NOMO-1 treated with dmso at 0.1 percent for 144 hours (cell line): Measurements from ENCODE around the gene E2F1.

Source experiments
- DNase-seq: peaks from one replicate; lab custom pipeline; 2025; ENCODE audit not compliant: unreplicated experiment; lab: John Stamatoyannopoulos, UW

The E2F1 gene

DNA sequence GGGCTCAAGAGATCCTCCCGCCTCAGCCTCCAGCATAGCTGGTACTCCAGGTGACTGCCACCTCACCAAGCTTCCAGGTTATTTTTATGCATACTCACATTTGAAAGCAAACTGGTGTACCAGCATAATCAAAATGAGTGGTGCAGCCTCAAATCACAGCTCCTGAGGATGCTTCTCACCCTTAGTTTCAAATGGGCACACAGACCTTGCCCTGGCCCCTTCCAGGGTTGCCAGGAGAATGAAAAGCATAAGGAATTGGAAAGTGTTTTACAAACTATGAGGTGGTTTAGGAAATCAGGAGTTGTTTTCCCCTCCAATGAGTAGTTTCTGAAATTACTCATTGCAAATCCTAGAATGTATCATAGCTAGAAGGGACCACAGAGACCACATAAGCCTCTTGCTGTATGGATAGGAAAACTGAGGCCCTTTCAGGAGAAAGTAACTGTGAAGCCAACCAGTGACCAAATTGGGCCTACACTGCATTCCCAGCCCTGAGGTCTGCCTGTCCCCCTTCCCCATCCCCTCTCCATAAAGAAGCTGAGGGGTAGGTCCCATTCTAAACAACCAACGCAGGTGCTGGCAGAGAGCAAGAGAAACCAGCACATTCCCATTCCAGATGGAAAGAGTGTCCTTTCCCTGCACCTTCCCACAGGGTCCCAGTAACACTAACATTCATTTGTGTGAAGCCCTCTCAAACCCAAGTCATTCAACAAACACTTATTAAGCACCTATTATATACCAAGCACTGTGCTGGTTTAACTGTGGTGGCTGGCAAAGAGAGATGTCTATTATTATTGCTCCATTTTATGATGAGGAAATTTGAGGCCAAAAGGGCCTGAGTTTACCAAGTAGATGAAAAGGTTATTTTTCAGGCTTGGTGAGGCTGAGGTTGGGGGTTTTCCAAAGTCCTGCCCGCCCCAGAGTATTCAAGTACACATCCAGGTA is 2.1 kb upstream of the E2F1 start:
- DNase-seq: no peak

DNA sequence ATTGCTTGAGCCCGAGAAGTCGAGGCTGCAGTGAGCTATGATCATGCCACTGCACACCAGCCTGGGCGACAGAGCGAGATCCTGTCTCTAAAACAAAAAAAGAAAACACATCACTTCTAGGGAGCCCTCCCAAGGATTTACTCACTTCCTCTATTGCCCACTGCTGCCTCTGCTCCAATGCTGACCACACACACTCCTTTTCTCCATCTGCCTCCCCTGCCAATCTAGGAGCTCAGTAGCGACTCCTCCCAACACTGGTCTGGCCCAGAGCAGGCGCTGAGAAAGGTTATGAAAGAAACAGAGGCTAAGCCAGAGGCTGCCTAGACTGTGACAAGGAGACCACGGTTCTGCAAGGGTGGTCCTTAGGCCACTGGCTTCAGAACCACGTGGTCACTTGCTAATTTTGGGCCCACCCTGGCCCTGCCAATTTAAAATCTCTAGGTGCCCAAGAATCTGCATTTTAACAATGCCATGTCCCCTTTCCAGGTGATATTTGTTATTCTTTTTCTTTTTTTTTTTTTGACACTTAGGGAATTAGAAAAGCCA is 1.3 kb upstream of the E2F1 start:
- peak; percentile 95 for DNase-seq

DNA sequence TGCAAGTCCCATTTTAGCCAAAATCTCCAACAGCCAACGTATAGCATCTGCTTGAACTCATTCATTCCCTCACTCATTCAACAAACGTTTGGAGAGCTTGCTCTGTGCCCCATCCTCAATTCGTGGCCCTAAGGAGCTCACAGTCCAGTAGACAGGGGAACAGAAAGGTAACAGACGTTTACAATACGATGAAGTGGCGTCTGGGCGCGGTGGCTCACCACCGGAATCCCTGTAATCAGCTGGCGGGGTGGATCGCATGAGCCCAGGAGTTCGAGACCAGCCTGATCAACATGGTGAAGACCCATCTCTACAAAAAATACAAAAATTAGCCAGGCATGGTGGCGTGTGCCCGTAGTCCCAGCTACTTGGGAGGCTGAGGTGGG is 790 bp upstream of the E2F1 start:
- DNase-seq: no peak

DNA sequence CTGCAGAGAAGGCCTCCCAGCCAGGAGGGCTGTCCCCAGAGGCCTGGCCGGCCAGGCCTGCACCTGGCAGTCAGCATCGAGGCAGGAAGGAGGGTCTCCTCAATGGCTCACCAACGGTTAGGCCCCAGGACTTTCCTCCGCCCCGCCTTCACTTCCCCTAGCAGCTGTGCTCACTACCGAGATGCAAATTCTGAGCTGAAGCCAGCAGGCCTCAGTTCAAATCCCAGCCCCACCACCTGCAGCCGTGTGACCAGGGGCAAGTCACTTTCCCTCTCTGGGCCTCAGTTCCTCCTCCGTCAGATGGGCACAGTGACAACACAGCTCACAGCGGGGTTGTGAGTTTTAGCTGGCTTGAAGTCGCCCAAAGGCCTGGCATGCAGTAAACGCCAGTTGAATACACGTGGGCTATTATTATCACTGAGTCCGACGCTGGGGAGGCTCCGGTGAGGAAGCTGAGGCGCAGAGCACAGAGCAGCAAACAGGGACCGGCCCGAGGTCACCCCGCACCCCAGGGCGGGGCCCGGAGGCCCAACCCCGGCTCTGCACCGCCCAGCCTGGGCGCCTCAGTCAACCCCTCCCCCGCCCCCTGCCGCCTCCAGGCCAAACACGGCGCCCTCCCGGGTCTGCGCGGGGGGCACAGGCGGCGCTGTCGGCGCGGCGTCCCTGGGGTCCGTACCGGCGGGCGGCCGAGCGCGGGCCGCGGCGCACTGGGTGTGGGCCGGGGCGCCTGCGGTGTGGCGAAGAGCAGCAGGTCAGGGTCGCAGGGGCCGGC is 671 bp downstream of the E2F1 start:
- DNase-seq: peak; percentile 35

DNA sequence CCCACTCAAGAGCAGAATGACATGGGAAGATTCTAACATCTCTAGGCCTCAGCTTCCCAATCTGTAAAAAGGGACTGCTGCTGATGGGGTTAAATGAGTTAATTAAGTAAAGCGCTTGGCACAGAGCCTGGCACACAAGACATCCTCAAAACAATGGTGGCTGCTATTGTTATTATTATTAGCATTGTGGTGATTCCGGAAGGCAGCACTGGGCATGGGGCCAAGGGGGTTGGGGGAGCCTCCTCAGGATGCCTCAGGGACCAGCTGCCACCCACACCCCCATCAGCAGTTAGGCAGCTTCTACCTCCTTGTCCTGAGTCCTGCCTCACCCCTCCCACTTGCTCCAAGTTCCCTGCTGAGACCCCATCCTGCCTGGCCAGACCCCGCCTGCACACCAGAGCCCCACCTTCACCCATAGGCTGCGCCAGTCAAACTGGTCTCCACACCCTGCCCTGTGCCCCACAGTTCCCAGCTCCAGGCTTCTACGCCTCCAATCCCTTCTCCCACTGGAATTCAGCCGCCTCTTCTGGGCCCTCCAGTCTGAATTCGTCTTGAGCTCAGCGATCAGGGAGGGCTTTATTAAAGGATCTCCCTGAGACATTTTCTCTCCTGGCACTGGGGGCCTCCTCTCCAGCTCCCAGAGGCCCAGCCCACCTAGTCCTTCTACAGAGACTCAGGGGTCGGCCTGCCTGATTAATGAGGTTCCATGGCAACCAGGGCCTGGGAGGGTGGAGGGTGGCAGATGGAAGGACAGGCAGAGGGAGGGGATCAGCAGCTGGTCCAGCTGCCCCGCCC is 1.5 kb downstream of the E2F1 start:
- no peak for DNase-seq

DNA sequence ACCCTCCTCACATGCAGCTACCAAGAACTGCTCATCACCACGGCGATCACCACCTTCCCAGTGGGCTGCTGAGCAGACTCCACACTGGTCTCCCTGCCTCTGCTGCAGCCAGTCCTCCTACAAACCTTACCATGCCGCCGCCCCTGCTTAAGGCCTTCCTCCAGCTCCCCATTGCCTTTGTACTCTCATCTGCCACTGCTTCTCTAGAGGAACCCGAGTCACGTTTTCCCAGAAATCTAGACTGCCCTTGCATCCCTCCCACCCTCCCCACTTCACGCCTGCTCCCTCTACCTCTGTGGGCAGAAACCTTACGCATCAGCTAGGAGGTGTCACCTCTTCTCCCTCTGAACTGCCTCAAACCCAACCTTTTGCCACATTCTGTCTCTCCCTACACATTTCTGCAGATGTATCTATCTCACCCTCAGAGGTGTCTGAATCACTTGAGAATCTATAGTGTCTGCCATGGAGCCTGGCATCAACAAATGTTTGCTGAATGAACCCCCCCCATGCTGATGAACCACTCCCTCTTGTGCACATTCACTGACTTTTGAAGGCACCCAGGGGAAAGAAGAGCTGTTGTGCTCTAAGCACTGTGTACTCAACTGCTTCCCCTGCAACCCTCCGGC is 4.3 kb downstream of the E2F1 start:
- no peak for DNase-seq

DNA sequence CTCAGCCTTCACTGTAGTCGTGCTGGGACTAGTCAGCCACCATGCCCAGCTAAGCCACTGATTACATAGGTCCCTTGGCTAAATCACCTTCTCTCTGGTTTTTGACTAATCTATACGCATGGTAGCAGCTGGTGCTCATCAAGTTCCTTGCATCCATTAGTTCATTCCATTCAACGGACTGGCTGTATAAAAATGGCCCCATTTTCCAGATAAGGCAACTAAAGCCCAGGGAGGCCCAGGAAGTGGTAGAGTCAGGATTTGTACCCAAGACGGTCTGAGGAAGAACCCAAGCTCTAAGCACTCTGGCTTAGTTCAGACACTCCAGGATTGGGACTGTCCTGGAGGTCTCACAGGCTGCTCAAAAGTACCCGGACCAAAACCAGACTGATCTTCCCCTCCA is 4.9 kb downstream of the E2F1 start:
- DNase-seq: no peak

DNA sequence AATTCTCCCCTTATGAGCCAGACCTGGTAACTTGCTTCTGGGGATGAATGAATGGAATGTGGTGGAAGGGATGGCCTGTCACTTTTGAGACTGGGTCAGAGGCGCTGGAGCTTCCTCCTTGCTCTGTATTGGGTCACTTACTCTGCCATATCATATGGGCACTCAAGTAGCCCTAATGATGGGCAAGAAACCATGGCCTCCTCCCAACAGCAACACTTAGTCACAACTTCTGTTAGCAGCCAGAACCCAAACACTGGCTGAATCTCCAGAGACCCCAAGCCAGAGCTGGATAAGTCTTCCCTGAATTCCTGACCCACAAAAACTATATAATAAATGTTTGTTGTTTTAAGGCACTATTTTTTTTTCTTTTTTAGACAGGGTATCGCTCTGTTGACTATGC is 5.5 kb downstream of the E2F1 start:
- no peak for DNase-seq

DNA sequence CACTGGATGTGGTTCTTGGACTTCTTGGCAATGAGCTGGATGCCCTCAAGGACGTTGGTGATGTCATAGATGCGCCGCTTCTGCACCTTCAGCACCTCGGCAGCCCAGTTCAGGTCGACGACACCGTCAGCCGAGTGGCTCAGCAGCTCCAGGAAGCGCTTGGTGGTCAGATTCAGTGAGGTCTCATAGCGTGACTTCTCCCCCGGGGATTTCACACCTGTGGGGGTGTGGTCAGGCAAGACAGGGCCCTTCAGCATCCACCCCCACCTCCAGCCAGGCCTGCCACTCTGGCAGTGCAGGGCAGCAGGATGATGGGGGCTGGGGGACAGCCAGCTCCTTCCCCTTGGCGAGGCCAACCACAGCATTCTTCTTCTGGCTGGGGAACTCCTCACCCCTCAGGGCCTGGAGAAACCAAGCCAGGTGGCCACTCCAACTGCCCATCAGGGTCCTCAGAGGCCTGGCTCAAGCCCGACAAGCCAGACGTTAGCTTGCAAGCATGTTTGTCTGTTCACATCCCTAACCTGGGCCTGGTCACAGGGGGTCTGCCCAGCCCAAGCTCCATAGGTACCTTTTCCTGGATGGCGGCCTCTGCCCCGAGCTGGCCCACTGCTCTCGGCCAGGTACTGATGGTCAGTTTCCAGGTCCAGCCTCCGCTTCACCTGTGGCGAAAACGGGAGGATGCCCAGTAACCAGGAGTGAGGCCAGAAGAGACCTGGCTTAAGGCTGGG is 6.3 kb downstream of the E2F1 start:
- DNase-seq: no peak

DNA sequence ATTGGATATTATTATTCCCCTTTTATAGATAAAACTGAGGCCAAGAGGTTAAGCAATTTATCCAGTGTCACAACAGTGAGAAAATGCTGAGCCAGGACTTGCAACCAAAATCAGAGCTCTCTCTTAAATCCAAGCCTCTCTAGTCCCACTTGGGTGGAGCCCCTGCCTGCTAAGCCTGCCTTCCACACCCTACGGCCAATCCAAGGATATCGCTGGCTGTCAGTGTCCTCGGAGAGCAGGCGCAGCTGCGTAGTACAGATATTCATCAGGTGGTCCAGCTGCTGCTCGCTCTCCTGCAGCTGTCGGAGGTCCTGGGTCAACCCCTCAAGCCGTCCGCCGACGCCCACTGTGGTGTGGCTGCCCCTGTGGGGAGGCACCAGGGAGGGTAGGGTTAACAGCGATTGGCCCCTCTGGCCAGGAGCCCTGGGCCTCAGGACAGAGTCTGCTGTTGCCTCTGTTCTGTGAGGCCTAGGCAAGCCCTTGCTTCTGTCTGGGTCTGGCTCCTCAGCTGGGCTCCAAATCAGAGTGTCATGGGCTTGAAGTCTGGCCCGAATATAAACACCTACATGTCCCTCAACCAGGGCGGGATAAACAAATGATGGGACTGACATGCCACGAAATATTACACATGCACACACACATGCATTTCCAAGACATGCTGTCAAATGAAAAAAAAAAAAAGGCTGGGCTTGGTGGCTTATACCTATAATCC is 8.0 kb downstream of the E2F1 start:
- no peak for DNase-seq

DNA sequence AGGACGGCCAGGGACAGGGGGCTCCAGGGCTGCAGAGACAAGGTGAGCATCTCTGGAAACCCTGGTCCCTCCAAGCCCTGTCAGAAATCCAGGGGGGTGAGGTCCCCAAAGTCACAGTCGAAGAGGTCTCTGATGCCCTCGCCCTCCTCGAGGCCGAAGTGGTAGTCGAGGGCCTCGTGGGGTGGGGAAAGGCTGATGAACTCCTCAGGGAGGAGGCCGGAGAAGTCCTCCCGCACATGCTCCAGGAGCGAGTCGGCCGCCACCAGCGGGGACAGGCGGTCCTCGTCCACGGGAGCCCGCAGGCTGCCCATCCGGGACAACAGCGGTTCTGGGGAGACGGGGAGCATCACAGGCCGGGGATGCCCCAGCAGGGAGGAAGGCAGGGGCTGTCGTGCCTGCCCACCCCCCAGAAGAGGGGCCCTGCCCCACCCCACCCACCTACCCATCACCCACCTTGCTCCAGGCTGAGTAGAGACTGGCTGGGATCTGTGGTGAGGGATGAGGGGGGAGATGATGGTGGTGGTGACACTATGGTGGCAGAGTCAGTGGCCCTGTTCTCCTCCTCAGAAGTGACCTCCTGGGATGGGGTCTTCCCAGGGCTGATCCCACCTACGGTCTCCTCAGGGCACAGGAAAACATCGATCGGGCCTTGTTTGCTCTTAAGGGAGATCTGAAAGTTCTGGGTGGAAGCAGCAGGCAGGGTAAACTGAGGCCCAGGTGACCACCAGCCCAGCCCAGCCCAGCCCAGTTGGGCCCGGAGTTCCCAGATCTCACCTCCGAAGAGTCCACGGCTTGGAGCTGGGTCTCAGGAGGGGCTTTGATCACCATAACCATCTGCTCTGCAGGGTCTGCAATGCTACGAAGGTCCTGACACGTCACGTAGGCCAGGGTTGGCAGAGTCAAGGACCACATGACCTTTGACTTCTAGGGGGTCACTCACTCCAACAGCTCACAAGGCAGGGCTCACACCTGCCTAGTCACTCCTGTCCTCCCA is 9.2 kb downstream of the E2F1 start:
- DNase-seq: no peak

DNA sequence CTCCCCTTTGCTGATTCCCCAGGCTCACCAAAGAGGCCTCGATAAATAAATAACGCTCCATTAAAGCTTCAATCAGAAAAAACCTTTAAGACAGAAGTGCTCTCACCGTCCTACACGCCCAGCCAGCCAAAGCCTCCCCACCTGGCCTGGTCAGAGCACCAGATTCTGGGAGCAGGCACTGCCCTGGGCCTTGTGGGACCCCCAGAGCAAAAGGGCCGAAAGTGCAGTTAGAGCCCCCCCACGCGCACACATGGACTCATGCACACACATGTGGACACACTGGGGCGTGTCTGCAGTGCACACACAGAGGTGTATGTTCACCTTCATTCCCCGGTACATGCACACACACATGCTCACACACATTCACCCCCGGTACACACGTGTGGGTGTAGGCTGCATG is 10.1 kb downstream of the E2F1 start:
- DNase-seq: no peak

DNA sequence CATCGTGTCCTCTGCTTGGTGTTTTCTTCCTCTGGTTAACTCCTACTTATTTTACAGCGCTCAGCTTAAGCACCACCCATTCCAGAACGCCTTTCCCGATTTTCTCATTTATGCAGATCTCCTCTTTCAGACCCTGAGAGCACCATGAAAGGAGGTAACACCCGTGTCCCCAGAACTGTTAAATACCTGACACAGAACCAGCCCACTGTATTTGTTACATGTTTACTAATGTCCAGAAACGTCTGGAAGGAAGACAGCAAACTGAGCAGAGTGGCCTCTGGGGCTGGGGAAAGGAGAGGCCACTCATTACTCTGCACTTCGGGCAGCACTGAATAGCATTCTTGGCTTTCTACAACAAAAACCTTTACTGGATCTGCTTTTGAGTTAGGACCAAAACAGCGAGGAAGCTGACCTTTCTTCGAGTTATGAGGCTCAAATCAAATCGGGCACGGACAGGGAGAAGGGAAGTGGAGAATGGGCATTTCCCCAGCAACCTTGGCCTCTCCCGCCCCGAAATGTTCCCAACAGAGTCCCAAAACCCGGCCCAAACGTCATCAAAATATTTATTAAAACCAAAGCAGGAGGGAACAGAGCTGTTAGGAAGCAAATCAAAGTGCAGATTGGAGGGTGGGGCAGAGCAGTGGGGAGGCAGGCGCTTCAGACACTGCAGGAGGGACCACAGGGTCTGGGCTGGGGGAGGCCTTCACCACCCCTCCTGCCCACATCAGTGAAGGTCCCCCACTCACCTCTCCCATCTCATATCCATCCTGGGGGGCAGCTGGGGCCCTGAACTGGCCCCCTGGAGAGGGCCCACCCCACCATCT is 10.8 kb downstream of the E2F1 start:
- no peak for DNase-seq

DNA sequence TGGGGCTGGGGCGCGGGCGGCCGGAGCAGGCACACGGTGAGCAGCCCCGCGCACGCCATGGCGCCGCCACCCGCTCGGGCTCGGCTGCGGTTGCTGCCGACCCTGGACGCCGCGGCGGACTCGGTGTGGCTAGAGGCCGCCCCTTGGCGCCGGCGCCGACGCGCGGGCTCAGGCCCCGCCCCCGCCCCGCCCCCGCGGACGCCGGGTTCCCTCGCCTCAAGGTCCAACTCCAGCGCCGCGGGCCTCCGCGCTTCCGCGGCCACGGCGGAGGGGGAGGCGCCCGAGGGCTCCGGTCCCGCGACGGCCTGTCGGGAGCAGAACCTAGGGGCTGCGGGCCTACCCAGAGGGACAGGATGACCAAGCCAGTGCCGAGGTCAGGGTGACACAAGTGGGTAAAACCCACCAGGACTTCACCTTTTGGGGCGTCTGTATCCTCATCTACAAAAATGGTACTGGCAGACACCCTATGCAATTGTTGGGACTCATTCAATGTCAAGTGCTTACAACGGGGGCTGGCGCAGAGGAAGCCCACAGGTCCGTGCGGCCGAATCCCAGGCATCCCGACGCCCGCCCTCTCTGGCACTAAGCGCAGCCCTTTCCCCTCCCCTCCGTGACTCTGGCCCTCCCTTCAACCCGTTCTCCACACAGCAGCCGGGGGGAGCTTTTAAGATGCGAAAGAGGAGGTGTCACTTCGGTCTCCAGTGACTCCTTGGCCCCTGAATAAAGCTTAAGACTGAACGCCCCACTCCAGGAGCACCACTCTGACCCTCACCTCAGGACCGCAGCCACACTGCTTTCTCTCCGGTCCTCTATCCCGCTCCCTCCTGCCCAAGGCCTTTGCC is 11.7 kb downstream of the E2F1 start, which contains the start of gene NECAB3:
TSS of gene NECAB3 (minus strand) at position 135 of the 842 bp plus-strand sequence. CDS start at position 59, 76 bp downstream.
- peak; percentile 27 for DNase-seq

DNA sequence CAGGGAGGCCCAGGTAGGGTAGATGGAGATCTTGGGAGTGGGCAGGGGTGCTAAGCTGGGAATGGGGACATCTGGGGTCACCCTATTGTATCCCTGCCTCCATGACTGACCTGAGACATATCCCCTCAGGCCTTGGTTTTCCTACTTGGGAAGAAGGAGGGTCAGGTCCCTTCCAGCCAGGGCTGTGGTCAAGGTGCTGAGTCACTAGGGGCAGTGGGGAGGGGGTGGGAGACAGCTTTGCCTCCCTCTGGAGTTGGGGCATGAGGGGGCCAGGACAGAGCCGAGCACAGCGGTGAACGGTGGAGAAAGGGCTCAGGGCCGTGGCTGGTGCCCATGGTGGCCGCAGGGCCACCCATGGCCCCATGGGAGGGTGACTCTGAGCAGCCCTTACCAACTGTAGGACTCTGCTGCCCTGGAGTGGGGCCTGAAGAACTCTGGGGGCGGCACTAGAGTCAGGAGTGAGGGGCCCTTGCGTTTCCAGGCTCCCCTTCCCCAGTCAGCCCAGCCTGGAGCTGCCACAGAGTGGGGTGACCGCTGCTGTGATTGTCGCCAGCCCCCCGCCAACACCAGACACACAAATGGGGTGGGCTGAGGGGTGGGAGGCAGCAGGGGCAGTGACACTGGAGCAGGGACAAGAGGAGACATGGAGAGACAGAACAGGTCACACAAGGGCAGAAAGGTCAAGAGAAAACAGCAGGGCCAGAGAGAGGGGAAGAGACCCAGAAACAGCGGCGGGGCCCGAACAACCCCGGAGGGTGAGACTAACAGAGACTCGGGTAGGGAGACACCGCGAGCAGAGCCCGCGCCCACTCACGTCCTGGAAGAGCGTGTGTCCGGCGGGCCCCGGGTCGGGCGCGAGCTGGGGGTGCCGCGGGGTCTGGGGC is 12.5 kb downstream of the E2F1 start:
- DNase-seq: no peak

DNA sequence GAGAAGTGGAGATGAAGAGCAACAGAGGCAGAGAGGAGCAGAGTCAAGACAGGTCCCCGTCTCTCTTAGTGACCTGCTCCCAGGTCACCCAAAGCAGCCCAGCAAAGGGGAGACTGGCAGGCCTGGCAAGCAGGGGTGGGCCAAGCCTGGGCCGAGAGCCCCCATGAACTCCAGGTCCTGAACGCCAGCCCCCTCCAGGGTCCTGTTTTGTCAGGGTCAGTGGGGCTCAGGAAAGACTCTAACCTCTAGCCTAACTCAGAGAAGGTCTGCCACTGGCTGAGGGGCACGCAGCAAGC is 13.1 kb downstream of the E2F1 start:
- no peak for DNase-seq
